Trophoblast cell (in vitro differentiated cells and primary cell): ENCODE measurements around the gene SLC2A6.

Source experiments
- DNase-seq, 2 donors: peaks; one replicate each; pipeline ENCODE4 v3.0.0-alpha.2; 2016
- H2AFZ ChIP-seq: 2 replicates; pipeline ENCODE4 v1.6.1; 2013; ENCODE audit warnings: low read length, moderate library complexity, mild to moderate bottlenecking; ENCODE audit not compliant: insufficient read depth, poor library complexity
- H2AK5ac ChIP-seq: 2 replicates; pipeline ENCODE4 v1.6.1; 2013; ENCODE audit warnings: mild to moderate bottlenecking, low read length
- H2BK120ac ChIP-seq: 2 replicates; pipeline ENCODE4 v1.6.1; 2013; ENCODE audit warnings: low read length, mild to moderate bottlenecking, moderate library complexity; ENCODE audit not compliant: insufficient read depth, poor library complexity
- H2BK12ac ChIP-seq: 2 replicates; pipeline ENCODE4 v1.6.1; 2013; ENCODE audit warnings: mild to moderate bottlenecking, low read length, moderate library complexity
- H2BK5ac ChIP-seq: 2 replicates; pipeline ENCODE4 v1.6.1; 2013; ENCODE audit warnings: low read length, low read depth, moderate library complexity, mild to moderate bottlenecking; ENCODE audit not compliant: poor library complexity
- H3K14ac ChIP-seq: 2 replicates; pipeline ENCODE4 v1.6.1; 2013; ENCODE audit warnings: mild to moderate bottlenecking, low read length
- H3K18ac ChIP-seq: 2 replicates; pipeline ENCODE4 v1.6.1; 2013; ENCODE audit warnings: mild to moderate bottlenecking, low read length
- H3K23ac ChIP-seq: 2 replicates; pipeline ENCODE4 v1.6.1; 2013; ENCODE audit warnings: low read length
- H3K27ac ChIP-seq: 2 replicates; pipeline ENCODE4 v1.5.1; 2013; ENCODE audit warnings: low read depth, mild to moderate bottlenecking, inconsistent platforms, low read length, moderate library complexity
- H3K27me3 ChIP-seq: 2 replicates; pipeline ENCODE4 v1.6.1; 2013; ENCODE audit warnings: inconsistent platforms, mild to moderate bottlenecking, low read length, moderate library complexity; ENCODE audit not compliant: insufficient read depth
- H3K36me3 ChIP-seq, 2 experiments: 1 replicate in 1 of 2; 2 replicates in 1 of 2; pipeline ENCODE4 v1.6.1; 2013; ENCODE audit warnings: low read length in 2 of 2, mild to moderate bottlenecking in 2 of 2, moderate library complexity in 1 of 2; ENCODE audit not compliant: insufficient read depth in 2 of 2, control insufficient read depth in 1 of 2
- H3K4ac ChIP-seq: 2 replicates; pipeline ENCODE4 v1.6.1; 2013; ENCODE audit warnings: low read depth, mild to moderate bottlenecking, low read length, moderate library complexity
- H3K4me1 ChIP-seq, 2 experiments: 1 replicate in 1 of 2; 2 replicates in 1 of 2; pipeline ENCODE4 v1.6.1; 2013; ENCODE audit warnings: low read length in 2 of 2, mild to moderate bottlenecking in 2 of 2, moderate library complexity in 1 of 2; ENCODE audit not compliant: insufficient read depth in 2 of 2, control insufficient read depth in 1 of 2
- H3K4me2 ChIP-seq: 2 replicates; pipeline ENCODE4 v1.6.1; 2013; ENCODE audit warnings: inconsistent platforms, mild to moderate bottlenecking, low read length, moderate library complexity
- H3K4me3 ChIP-seq: 2 replicates; pipeline ENCODE4 v1.5.1; 2013; ENCODE audit warnings: mild to moderate bottlenecking, low read depth, low read length, inconsistent platforms
- H3K79me1 ChIP-seq: one replicate; pipeline ENCODE4 v1.6.1; 2013; ENCODE audit warnings: low read length
- H3K79me2 ChIP-seq: 2 replicates; pipeline ENCODE4 v1.6.1; 2013; ENCODE audit warnings: low read length, mild to moderate bottlenecking; ENCODE audit not compliant: control insufficient read depth, insufficient read depth, poor library complexity
- H3K9ac ChIP-seq: 2 replicates; pipeline ENCODE4 v1.6.1; 2013; ENCODE audit warnings: mild to moderate bottlenecking, low read length
- H3K9me3 ChIP-seq: 2 replicates; pipeline ENCODE4 v1.6.1; 2013; ENCODE audit warnings: low read depth, mild to moderate bottlenecking, control low read depth, inconsistent platforms, low read length; ENCODE audit not compliant: insufficient read depth
- H4K12ac ChIP-seq: 2 replicates; pipeline ENCODE4 v1.6.1; 2013; ENCODE audit warnings: low read depth, mild to moderate bottlenecking, low read length, moderate library complexity
- H4K8ac ChIP-seq: 2 replicates; pipeline ENCODE4 v1.6.1; 2013; ENCODE audit warnings: low read depth, mild to moderate bottlenecking, low read length, moderate library complexity
- H4K91ac ChIP-seq: one replicate; pipeline ENCODE4 v1.6.1; 2013; ENCODE audit warnings: low read depth, mild to moderate bottlenecking, low read length, moderate library complexity
- WGBS: extraction: QIAGEN DNeasy Blood & Tissue Kit; methylation state at CpG from one replicate; pipeline ENCODE4 v1.1.7; 2013; ENCODE audit warnings: missing lambda C conversion rate; ENCODE audit not compliant: insufficient read length, insufficient coverage; ENCODE audit errors: extremely low coverage; 5-methylcytosine and 5-hydroxymethylcytosine counted together

SLC2A6 gene

GRCh38 chr9:133440874-133441273 is 38.0 kb downstream of the SLC2A6 start:
- Histone ChIP-seq H4K8ac (no peak overlapping the region), H3K4me2 (no peak overlapping the region), H2BK120ac (no peak overlapping the region), H3K4me1 (no peaks in the 10 kb centered on the region), H3K18ac (no peak overlapping the region), H3K9ac (no peak overlapping the region), H3K9me3 (no peaks in the 10 kb centered on the region), H2AFZ (no peak overlapping the region), H2AK5ac (no peak overlapping the region), H2BK5ac (no peak overlapping the region), H3K79me2 (no peaks in the 10 kb centered on the region), H3K4me3 (no peak overlapping the region), H3K4ac (no peak overlapping the region), H4K91ac (no peak overlapping the region), H3K14ac (no peak overlapping the region), H3K23ac (no peak overlapping the region), H3K27me3 (no peaks in the 10 kb centered on the region), H3K79me1 (no peaks in the 10 kb centered on the region), H3K27ac (no peak overlapping the region), H3K36me3 (no peaks in the 10 kb centered on the region), H4K12ac (no peak overlapping the region), H2BK12ac (no peak overlapping the region)
- WGBS: no CpG with 5 or more reads among the region's 12 CpGs
- DNase-seq: no peak

- H4K12ac ChIP-seq: no peak overlapping the region
- H2BK120ac ChIP-seq: no peak overlapping the region
- no peaks in the 10 kb centered on the region for H3K4me1 ChIP-seq
- H3K14ac ChIP-seq: no peak overlapping the region
- H2BK5ac ChIP-seq: no peak overlapping the region
- H3K23ac ChIP-seq: no peak overlapping the region
- DNase-seq: no peak
- no peaks in the 10 kb centered on the region for H3K9me3 ChIP-seq
- H2BK12ac ChIP-seq: no peak overlapping the region
- H3K27me3 ChIP-seq: no peaks in the 10 kb centered on the region
- no peak overlapping the region for H3K9ac ChIP-seq
- no peak overlapping the region for H3K18ac ChIP-seq
- no peaks in the 10 kb centered on the region for H3K36me3 ChIP-seq
- no peak overlapping the region for H3K4me2 ChIP-seq
- no CpG with 5 or more reads among the region's 4 CpGs for WGBS
- H4K8ac ChIP-seq: no peak overlapping the region
- H3K79me2 ChIP-seq: no peaks in the 10 kb centered on the region
- H2AK5ac ChIP-seq: no peak overlapping the region
- no peak overlapping the region for H4K91ac ChIP-seq
- H2AFZ ChIP-seq: no peak overlapping the region
- H3K79me1 ChIP-seq: no peaks in the 10 kb centered on the region
- no peak overlapping the region for H3K4me3 ChIP-seq
- no peak overlapping the region for H3K27ac ChIP-seq
- H3K4ac ChIP-seq: no peak overlapping the region
Observed at GRCh38 chr9:133439337-133439736, 39.6 kb downstream of the SLC2A6 start.

- no CpG with 5 or more reads among the region's 20 CpGs for WGBS
- Histone ChIP-seq H2AK5ac (no peak overlapping the region), H3K4me3 (no peak overlapping the region), H4K12ac (no peak overlapping the region), H3K36me3 (no peaks in the 10 kb centered on the region), H3K79me2 (no peaks in the 10 kb centered on the region), H3K27me3 (no peaks in the 10 kb centered on the region), H4K8ac (no peak overlapping the region), H2BK120ac (no peak overlapping the region), H3K4me2 (no peak overlapping the region), H3K79me1 (no peaks in the 10 kb centered on the region), H3K4me1 (no peaks in the 10 kb centered on the region), H3K9ac (no peak overlapping the region), H3K18ac (no peak overlapping the region), H3K9me3 (no peaks in the 10 kb centered on the region), H2BK12ac (no peak overlapping the region), H2AFZ (no peak overlapping the region), H4K91ac (no peak overlapping the region), H3K14ac (no peak overlapping the region), H3K23ac (no peak overlapping the region), H3K4ac (no peak overlapping the region), H2BK5ac (no peak overlapping the region), H3K27ac (no peak overlapping the region)
- DNase-seq: no peak
Observed at GRCh38 chr9:133437753-133438531, 41.0 kb downstream of the SLC2A6 start.

- H3K18ac ChIP-seq: no peak overlapping the region
- H3K14ac ChIP-seq: no peak overlapping the region
- H3K4me1 ChIP-seq: no peaks in the 10 kb centered on the region
- no peaks in the 10 kb centered on the region for H3K79me1 ChIP-seq
- no peak for DNase-seq
- H2AK5ac ChIP-seq: no peak overlapping the region
- no peak overlapping the region for H3K9ac ChIP-seq
- no peak overlapping the region for H3K23ac ChIP-seq
- no peaks in the 10 kb centered on the region for H3K9me3 ChIP-seq
- H2AFZ ChIP-seq: no peak overlapping the region
- H4K91ac ChIP-seq: no peak overlapping the region
- no CpG with 5 or more reads among the region's 16 CpGs for WGBS
- no peak overlapping the region for H4K8ac ChIP-seq
- no peaks in the 10 kb centered on the region for H3K27me3 ChIP-seq
- H3K36me3 ChIP-seq: no peaks in the 10 kb centered on the region
- H3K4ac ChIP-seq: no peak overlapping the region
- H3K79me2 ChIP-seq: no peaks in the 10 kb centered on the region
- H3K4me3 ChIP-seq: no peak overlapping the region
- H3K4me2 ChIP-seq: no peak overlapping the region
- no peak overlapping the region for H2BK5ac ChIP-seq
- no peak overlapping the region for H2BK120ac ChIP-seq
- H2BK12ac ChIP-seq: no peak overlapping the region
- H3K27ac ChIP-seq: no peak overlapping the region
- H4K12ac ChIP-seq: no peak overlapping the region
Observed at GRCh38 chr9:133436681-133437080, 42.2 kb downstream of the SLC2A6 start.
